ENCODE measurements around the gene TDRKH.
A peak's percentile ranks its signal among the peaks of the same experiment; 100 is the strongest.
"Not testable (repeated sequence)": the region's sequence is repeated elsewhere in the genome, so short reads cannot be mapped to it uniquely, and the experiment has no call there.

The TDRKH gene

GRCh38 chr1:151801310-151801820 is 11.1 kb upstream of the TDRKH start:
- no peak for DNase-seq

GRCh38 chr1:151800830-151801229 is 10.5 kb upstream of the TDRKH start:
- DNase-seq: no peak

- no peak for DNase-seq
These were observed 9.1 kb upstream of the TDRKH start for GRCh38 chr1:151799179-151800022.

GRCh38 chr1:151798571-151798970 is 8.3 kb upstream of the TDRKH start:
- no peak for DNase-seq

GRCh38 chr1:151790940-151791651 is 796 bp upstream of the TDRKH start:
- peak; percentile 29 for DNase-seq

- DNase-seq: no peak
These were observed 2.6 kb downstream of the TDRKH start for GRCh38 chr1:151787689-151788088.

GRCh38 chr1:151783796-151784195 is 6.5 kb downstream of the TDRKH start:
- DNase-seq: no peak

GRCh38 chr1:151782741-151783140 is 7.6 kb downstream of the TDRKH start:
- no peak for DNase-seq

- DNase-seq: not testable (repeated sequence)
These were observed 8.3 kb downstream of the TDRKH start for GRCh38 chr1:151782026-151782425.

- not testable (repeated sequence) for DNase-seq
These were observed 9.6 kb downstream of the TDRKH start for GRCh38 chr1:151780736-151781135.

GRCh38 chr1:151779852-151780251 is 10.4 kb downstream of the TDRKH start:
- DNase-seq: no peak

- DNase-seq: no peak
These were observed 13.0 kb downstream of the TDRKH start for GRCh38 chr1:151777317-151777716.

GRCh38 chr1:151776665-151777062 is 13.6 kb downstream of the TDRKH start:
- no peak for DNase-seq

- DNase-seq: no peak
These were observed 14.2 kb downstream of the TDRKH start for GRCh38 chr1:151775894-151776664.

- DNase-seq: no peak
These were observed 15.9 kb downstream of the TDRKH start for GRCh38 chr1:151774256-151774922.

GRCh38 chr1:151773702-151774101 is 16.6 kb downstream of the TDRKH start:
- no peak for DNase-seq

- not testable (repeated sequence) for DNase-seq
These were observed 21.0 kb downstream of the TDRKH start for GRCh38 chr1:151769270-151769669.

- DNase-seq: not testable (repeated sequence)
These were observed 21.8 kb downstream of the TDRKH start for GRCh38 chr1:151768351-151769066.

- no peak for DNase-seq
These were observed 26.3 kb downstream of the TDRKH start for GRCh38 chr1:151763990-151764389.

GRCh38 chr1:151762941-151763921 is 27.1 kb downstream of the TDRKH start, which contains the start of gene MRPL9:
Gene MRPL9 (minus strand): TSS chr1:151763496. CDS start chr1:151763479, 17 bp downstream.
- DNase-seq: peak; percentile 91

All from NCI-H2171 treated with DMSO at 0.1 percent for 48 hours (cell line).